Measurements from ENCODE around the gene BEAN1. TPM values are rescaled to one million over a fixed set of nuclear protein-coding genes. Genes with fewer than 3 reads are reported as not detected.

BEAN1 gene
- polyA plus RNA-seq, 1 donor from 2014 or later: 0.16 TPM

- H3K36me3 ChIP-seq (ENCODE audit: insufficient read depth, low read length): no peaks in the 10 kb centered on the region
- H3K4me3 ChIP-seq (ENCODE audit: low read length): no peak overlapping the region
- no peak overlapping the region for H3K27ac ChIP-seq (ENCODE audit: low read length)
- H3K4me2 ChIP-seq (ENCODE audit: low read length): no peak overlapping the region
- no peaks in the 10 kb centered on the region for H3K79me2 ChIP-seq (replicated peaks; ENCODE audit: insufficient read depth, low read length)
- H4K20me1 ChIP-seq (ENCODE audit: insufficient read depth): no peaks in the 10 kb centered on the region
- no peaks in the 10 kb centered on the region for H3K9me3 ChIP-seq (ENCODE audit: low read length)
- TF ChIP-seq RAD21 (conservative IDR thresholded peaks at IDR 0.05) (no peak), SMC3 (conservative IDR thresholded peaks at IDR 0.05; ENCODE audit: poor library complexity) (no peak), EZH2 (IDR thresholded peaks at IDR 0.05; ENCODE audit: borderline replicate concordance, insufficient read depth, low read length, poor library complexity, severe bottlenecking) (no peak), TAF1 (IDR thresholded peaks at IDR 0.05; ENCODE audit: low read depth) (no peak), POLR2AphosphoS5 (IDR thresholded peaks at IDR 0.05) (no peak), EP300 (conservative IDR thresholded peaks at IDR 0.05; ENCODE audit: poor library complexity, severe bottlenecking) (no peak), MXI1 (conservative IDR thresholded peaks at IDR 0.05; ENCODE audit: poor library complexity, severe bottlenecking) (no peak)
- TF ChIP-seq, protein P1, sequence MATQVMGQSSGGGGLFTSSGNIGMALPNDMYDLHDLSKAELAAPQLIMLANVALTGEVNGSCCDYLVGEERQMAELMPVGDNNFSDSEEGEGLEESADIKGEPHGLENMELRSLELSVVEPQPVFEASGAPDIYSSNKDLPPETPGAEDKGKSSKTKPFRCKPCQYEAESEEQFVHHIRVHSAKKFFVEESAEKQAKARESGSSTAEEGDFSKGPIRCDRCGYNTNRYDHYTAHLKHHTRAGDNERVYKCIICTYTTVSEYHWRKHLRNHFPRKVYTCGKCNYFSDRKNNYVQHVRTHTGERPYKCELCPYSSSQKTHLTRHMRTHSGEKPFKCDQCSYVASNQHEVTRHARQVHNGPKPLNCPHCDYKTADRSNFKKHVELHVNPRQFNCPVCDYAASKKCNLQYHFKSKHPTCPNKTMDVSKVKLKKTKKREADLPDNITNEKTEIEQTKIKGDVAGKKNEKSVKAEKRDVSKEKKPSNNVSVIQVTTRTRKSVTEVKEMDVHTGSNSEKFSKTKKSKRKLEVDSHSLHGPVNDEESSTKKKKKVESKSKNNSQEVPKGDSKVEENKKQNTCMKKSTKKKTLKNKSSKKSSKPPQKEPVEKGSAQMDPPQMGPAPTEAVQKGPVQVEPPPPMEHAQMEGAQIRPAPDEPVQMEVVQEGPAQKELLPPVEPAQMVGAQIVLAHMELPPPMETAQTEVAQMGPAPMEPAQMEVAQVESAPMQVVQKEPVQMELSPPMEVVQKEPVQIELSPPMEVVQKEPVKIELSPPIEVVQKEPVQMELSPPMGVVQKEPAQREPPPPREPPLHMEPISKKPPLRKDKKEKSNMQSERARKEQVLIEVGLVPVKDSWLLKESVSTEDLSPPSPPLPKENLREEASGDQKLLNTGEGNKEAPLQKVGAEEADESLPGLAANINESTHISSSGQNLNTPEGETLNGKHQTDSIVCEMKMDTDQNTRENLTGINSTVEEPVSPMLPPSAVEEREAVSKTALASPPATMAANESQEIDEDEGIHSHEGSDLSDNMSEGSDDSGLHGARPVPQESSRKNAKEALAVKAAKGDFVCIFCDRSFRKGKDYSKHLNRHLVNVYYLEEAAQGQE (IDR thresholded peaks at IDR 0.05; ENCODE audit: borderline replicate concordance): no peak
- TF ChIP-seq, protein P2, sequence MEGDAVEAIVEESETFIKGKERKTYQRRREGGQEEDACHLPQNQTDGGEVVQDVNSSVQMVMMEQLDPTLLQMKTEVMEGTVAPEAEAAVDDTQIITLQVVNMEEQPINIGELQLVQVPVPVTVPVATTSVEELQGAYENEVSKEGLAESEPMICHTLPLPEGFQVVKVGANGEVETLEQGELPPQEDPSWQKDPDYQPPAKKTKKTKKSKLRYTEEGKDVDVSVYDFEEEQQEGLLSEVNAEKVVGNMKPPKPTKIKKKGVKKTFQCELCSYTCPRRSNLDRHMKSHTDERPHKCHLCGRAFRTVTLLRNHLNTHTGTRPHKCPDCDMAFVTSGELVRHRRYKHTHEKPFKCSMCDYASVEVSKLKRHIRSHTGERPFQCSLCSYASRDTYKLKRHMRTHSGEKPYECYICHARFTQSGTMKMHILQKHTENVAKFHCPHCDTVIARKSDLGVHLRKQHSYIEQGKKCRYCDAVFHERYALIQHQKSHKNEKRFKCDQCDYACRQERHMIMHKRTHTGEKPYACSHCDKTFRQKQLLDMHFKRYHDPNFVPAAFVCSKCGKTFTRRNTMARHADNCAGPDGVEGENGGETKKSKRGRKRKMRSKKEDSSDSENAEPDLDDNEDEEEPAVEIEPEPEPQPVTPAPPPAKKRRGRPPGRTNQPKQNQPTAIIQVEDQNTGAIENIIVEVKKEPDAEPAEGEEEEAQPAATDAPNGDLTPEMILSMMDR (IDR thresholded peaks at IDR 0.05; ENCODE audit: poor library complexity, severe bottlenecking): no peak
- H3K9me2 ChIP-seq (ENCODE audit: insufficient read depth, low read length): no peaks in the 10 kb centered on the region
- no peaks in the 10 kb centered on the region for H3K27me3 ChIP-seq (ENCODE audit: insufficient read depth, low read depth, low read length)
- H3F3A ChIP-seq (ENCODE audit: insufficient read depth, low read length, poor library complexity, severe bottlenecking): no peaks in the 10 kb centered on the region
- no peak overlapping the region for H2AFZ ChIP-seq (ENCODE audit: low read depth, low read length)
- H3K9ac ChIP-seq (ENCODE audit: low read length): no peak overlapping the region
These were observed 46.7 kb upstream of the BEAN1 start for GRCh38 chr16:66380421-66380820.

DNA sequence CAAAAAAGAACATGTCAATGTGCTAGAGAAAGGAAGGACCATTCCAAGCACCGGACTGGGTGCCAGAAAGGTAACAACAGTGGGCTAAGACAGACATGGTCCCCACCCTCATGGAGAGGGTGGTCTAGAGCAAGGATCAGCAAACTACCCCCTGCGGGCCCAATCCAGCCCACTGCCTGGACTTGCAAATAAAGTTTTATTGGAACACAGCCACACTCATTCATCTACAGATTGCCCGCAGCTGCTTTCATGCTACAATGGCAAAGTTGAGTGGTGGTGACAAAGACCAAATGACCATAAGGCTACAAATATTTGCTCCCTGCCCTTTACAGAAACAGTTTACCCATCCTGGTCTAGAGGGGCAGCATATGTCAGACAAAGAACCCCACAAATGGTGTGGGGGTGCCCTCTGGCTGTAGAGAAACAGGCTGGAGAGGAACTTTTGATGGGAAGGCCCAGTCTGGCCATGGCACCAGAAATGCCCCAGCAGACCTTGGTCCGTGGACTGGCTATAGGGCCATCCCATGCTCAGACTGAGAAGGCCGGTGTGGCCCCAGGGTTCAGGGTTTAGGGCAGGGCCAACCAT is 45.4 kb upstream of the BEAN1 start:
- Histone ChIP-seq H4K20me1 (ENCODE audit: insufficient read depth) (no peaks in the 10 kb centered on the region), H3K9me3 (ENCODE audit: low read length) (no peaks in the 10 kb centered on the region), H3K9ac (ENCODE audit: low read length) (no peak overlapping the region), H3K4me3 (ENCODE audit: low read length) (no peak overlapping the region), H3K27me3 (ENCODE audit: insufficient read depth, low read depth, low read length) (no peaks in the 10 kb centered on the region), H3K27ac (ENCODE audit: low read length) (no peak overlapping the region), H3F3A (ENCODE audit: insufficient read depth, low read length, poor library complexity, severe bottlenecking) (no peaks in the 10 kb centered on the region), H3K9me2 (ENCODE audit: insufficient read depth, low read length) (no peaks in the 10 kb centered on the region), H3K4me2 (ENCODE audit: low read length) (no peak overlapping the region), H2AFZ (ENCODE audit: low read depth, low read length) (no peak overlapping the region), H3K36me3 (ENCODE audit: insufficient read depth, low read length) (no peaks in the 10 kb centered on the region), H3K79me2 (replicated peaks; ENCODE audit: insufficient read depth, low read length) (no peaks in the 10 kb centered on the region)
- TF ChIP-seq, protein P1 (IDR thresholded peaks at IDR 0.05; ENCODE audit: borderline replicate concordance): no peak
- no peak for TF ChIP-seq SMC3 (conservative IDR thresholded peaks at IDR 0.05; ENCODE audit: poor library complexity)
- no peak for TF ChIP-seq EP300 (conservative IDR thresholded peaks at IDR 0.05; ENCODE audit: poor library complexity, severe bottlenecking)
- TF ChIP-seq, protein P2 (IDR thresholded peaks at IDR 0.05; ENCODE audit: poor library complexity, severe bottlenecking): no peak
- TF ChIP-seq POLR2AphosphoS5 (IDR thresholded peaks at IDR 0.05): no peak
- TF ChIP-seq RAD21 (conservative IDR thresholded peaks at IDR 0.05): no peak
- no peak for TF ChIP-seq EZH2 (IDR thresholded peaks at IDR 0.05; ENCODE audit: borderline replicate concordance, insufficient read depth, low read length, poor library complexity, severe bottlenecking)
- TF ChIP-seq MXI1 (conservative IDR thresholded peaks at IDR 0.05; ENCODE audit: poor library complexity, severe bottlenecking): no peak
- no peak for TF ChIP-seq TAF1 (IDR thresholded peaks at IDR 0.05; ENCODE audit: low read depth)
